Bronchial epithelial cell (primary cell): ENCODE results near the gene NHERF2. TPM values are rescaled to one million over a fixed set of nuclear protein-coding genes. Genes with fewer than 3 reads are reported as not detected.
A peak's percentile ranks its signal among the peaks of the same experiment; 100 is the strongest.

Source experiments
- DNase-seq: peaks from one replicate; pipeline ENCODE4 v3.0.0-alpha.2; 2010; ENCODE audit warnings: low read depth
- FAIRE-seq: peaks from 2 replicates; lab custom pipeline; 2011; peaks lifted over from hg19 to GRCh38; lab: Jason Lieb, UNC
- H3K27me3 ChIP-seq: 2 replicates; pipeline ENCODE4 v1.5.1; 2011; ENCODE audit warnings: low read length; ENCODE audit not compliant: control insufficient read depth, insufficient read depth
- H3K36me3 ChIP-seq: 2 replicates; pipeline ENCODE4 v1.5.1; 2011; ENCODE audit warnings: low read length; ENCODE audit not compliant: control insufficient read depth, insufficient read depth
- H3K4me3 ChIP-seq: 2 replicates; pipeline ENCODE4 v1.5.1; 2011; ENCODE audit warnings: mild to moderate bottlenecking, low read depth, low read length, control low read depth
- CTCF ChIP-seq: IDR thresholded peaks from 2 replicates; pipeline ENCODE4 v1.5.1; 2011; ENCODE audit warnings: mild to moderate bottlenecking, moderate library complexity, low read length, control low read depth, inconsistent platforms; ENCODE audit not compliant: insufficient read depth, severe bottlenecking
- total RNA-seq: library from RNA; depleted of rRNA; stranded (reverse); fragments of >200 nt; gene quantifications from 2 replicates; pipeline ENCODE4 v1.2.1, GENCODE V29; 2014

Gene NHERF2
- total RNA-seq, 1 donor from 2014 or later = 15.8 TPM

- FAIRE-seq (no peak), DNase-seq (no peak)
- Histone ChIP-seq H3K27me3 (no peaks in the 10 kb centered on the region), H3K4me3 (no peak overlapping the region), H3K36me3 (peaks cover 27% of the 10 kb centered on the region)
- TF ChIP-seq CTCF = peak; percentile 28
Observed at GRCh38 chr16:2056681-2057407, 30.1 kb downstream of the NHERF2 start.

DNA sequence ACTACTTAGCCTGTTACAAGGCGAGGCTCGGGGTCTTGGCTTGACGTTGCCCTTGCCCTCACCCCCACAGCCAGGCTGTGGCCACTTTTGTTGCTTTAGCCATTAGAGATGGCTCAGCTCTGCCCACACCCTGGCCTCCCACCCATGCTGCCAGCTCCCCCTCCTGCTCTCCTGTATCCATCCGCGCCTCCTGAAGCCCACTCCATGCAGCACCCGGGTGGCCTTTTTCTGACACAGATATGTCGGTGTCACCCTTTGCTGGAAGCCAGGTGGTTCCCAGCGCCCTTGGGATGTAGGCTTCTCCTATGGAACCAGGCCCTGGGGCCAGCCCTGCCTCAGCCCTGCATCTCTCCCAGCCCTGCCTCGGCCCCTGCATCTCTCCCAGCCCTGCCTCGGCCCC lies 30.7 kb downstream of the NHERF2 start:
- no peak for TF ChIP-seq CTCF
- Histone ChIP-seq H3K36me3 (peaks cover 29% of the 10 kb centered on the region), H3K4me3 (no peak overlapping the region), H3K27me3 (no peaks in the 10 kb centered on the region)
- no peak for DNase-seq
- no peak for FAIRE-seq

DNA sequence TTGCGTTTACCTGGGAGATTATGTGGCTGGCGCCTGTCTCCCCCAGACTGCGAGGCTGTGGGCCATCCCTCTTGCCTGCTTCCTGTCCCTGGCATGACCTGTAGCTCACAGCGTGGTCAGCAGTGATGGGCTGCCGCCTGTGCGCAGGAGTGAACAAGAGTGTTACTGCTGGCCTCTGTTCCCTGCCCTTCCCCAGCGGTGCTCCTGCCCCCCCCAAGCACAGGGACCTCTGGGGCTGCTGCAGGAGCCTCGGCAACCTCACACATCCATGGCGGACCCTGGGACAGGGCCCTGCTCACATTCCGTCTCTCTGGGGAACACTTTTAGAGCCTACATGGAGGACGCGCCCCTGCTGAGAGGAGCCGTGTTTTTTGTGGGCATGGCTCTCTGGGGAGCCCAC lies 31.7 kb downstream of the NHERF2 start:
- H3K4me3 ChIP-seq = no peak overlapping the region

DNA sequence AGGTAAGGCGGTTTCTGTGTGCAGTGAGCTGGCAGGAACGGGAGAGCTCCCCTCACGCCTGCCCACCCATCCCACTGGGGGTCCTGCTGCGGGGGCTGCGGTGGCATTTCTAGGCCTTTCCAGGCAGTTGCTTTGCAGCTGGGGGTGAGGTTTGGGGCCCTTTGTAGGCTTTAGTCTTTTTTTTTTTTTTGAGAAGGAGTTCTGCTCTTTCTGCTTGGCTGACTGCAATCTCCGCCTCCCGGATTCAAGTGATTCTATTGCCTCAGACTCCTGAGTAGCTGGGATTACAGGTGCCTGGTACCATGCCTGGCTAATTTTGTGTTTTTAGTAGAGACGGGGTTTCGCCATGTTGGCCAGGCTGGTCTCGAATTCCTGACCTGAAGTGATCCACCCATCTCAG lies 32.2 kb downstream of the NHERF2 start:
- no peak overlapping the region for H3K4me3 ChIP-seq
- H3K27me3 ChIP-seq = no peaks in the 10 kb centered on the region
- FAIRE-seq = no peak
- no peak for TF ChIP-seq CTCF
- DNase-seq = no peak
- peaks cover 21% of the 10 kb centered on the region for H3K36me3 ChIP-seq

More for the DNA sequence above, 31.7 kb downstream of the NHERF2 start:
- FAIRE-seq (no peak), DNase-seq (no peak)
- H3K27me3 ChIP-seq = no peaks in the 10 kb centered on the region
- H3K36me3 ChIP-seq = peaks cover 25% of the 10 kb centered on the region
- no peak for TF ChIP-seq CTCF

GRCh38 chr16:2060346-2060745 lies 33.6 kb downstream of the NHERF2 start:
- FAIRE-seq (no peak), DNase-seq (no peak)
- Histone ChIP-seq H3K27me3 (no peaks in the 10 kb centered on the region), H3K4me3 (no peak overlapping the region), H3K36me3 (peaks cover 20% of the 10 kb centered on the region)
- no peak for TF ChIP-seq CTCF

DNA sequence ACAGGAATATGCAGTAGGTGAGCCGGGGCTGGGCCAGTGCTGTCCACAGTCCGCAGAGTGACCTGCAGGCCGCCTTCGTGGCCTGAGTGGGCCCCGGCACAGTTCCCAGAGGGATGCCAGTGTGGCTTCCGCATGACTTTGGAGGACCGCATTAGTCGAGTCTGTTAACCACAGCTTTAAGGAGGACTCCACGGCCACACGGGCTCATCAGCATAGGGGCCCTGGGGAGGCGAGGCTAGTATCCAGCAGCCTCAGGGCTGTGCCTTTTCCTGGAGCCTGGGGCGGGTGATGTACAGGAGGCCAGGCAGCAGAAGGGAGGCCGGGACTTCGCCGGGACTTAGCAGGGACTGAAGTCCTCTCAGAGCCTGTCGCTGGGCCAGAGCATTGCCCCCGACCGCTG lies 34.3 kb downstream of the NHERF2 start:
- H3K4me3 ChIP-seq = no peak overlapping the region
- no peak for FAIRE-seq
- no peaks in the 10 kb centered on the region for H3K27me3 ChIP-seq
- peaks cover 22% of the 10 kb centered on the region for H3K36me3 ChIP-seq
- no peak for TF ChIP-seq CTCF
- DNase-seq = no peak
